IMR-90 (cell line): ENCODE data around the gene SGMS1.

Source experiments
- CTCF ChIP-seq: conservative IDR thresholded peaks from 2 replicates; pipeline ENCODE4 v1.5.1; 2012; ENCODE audit warnings: mild to moderate bottlenecking, low read depth, low read length, improper control_type of control experiment
- MAZ ChIP-seq: IDR thresholded peaks from 2 replicates; pipeline ENCODE4 v1.6.1; 2012; ENCODE audit warnings: low read depth, mild to moderate bottlenecking, low read length, improper control_type of control experiment, moderate library complexity, borderline replicate concordance
- MXI1 ChIP-seq: IDR thresholded peaks from 2 replicates; pipeline ENCODE4 v1.6.1; 2012; ENCODE audit warnings: low read depth, mild to moderate bottlenecking, low read length, moderate library complexity, borderline replicate concordance
- POLR2A ChIP-seq: IDR thresholded peaks from 2 replicates; pipeline ENCODE4 v1.6.1; 2012; ENCODE audit warnings: mild to moderate bottlenecking, low read depth, low read length
- RAD21 ChIP-seq: IDR thresholded peaks from 2 replicates; pipeline ENCODE4 v1.6.1; 2012; ENCODE audit warnings: low read length, improper control_type of control experiment
- RCOR1 ChIP-seq: IDR thresholded peaks from 2 replicates; pipeline ENCODE4 v1.6.1; 2012; ENCODE audit warnings: mild to moderate bottlenecking, low read length, improper control_type of control experiment; ENCODE audit not compliant: insufficient replicate concordance
- RFX5 ChIP-seq: IDR thresholded peaks from 2 replicates; pipeline ENCODE4 v1.8.0; 2012; ENCODE audit warnings: low read depth, mild to moderate bottlenecking, low read length, moderate library complexity
- SMC3 ChIP-seq: fragments of 150-350 bp; IDR thresholded peaks from 2 replicates; pipeline ENCODE4 v1.6.1; 2016; ENCODE audit warnings: low read depth, mild to moderate bottlenecking, antibody characterized with exemption, low read length, moderate library complexity
- USF2 ChIP-seq: fragments of 150-350 bp; IDR thresholded peaks from 2 replicates; pipeline ENCODE4 v1.6.1; 2017; ENCODE audit warnings: mild to moderate bottlenecking, antibody characterized with exemption, low read length, low read depth

- TF ChIP-seq MAZ (no peak), CTCF (no peak), SMC3 (no peak), POLR2A (no peak), USF2 (no peak), RCOR1 (no peak), RFX5 (no peak), MXI1 (no peak), RAD21 (no peak)
Observed at GRCh38 chr10:50393784-50394467, 229.8 kb downstream of the SGMS1 start.
